Muscle of leg (tissue), 11 donors: ENCODE measurements around the gene SYNGAP1. TPM values are rescaled to one million over a fixed set of nuclear protein-coding genes. Genes with fewer than 3 reads are reported as not detected.

Source experiments
- DNase-seq: peaks from one replicate; pipeline ENCODE4 v3.0.0; 2013
- H3K27ac ChIP-seq: one replicate; pipeline ENCODE4 v1.5.1; 2013; ENCODE audit warnings: mild to moderate bottlenecking, low read length, control low read depth
- H3K27me3 ChIP-seq: one replicate; pipeline ENCODE4 v1.6.1; 2013; ENCODE audit warnings: low read length; ENCODE audit not compliant: control insufficient read depth, insufficient read depth
- H3K36me3 ChIP-seq: one replicate; pipeline ENCODE4 v1.6.1; 2013; ENCODE audit warnings: low read length; ENCODE audit not compliant: control insufficient read depth, insufficient read depth
- H3K4me1 ChIP-seq: one replicate; pipeline ENCODE4 v1.6.1; 2013; ENCODE audit warnings: low read length; ENCODE audit not compliant: control insufficient read depth, insufficient read depth
- H3K4me3 ChIP-seq: one replicate; pipeline ENCODE4 v1.5.1; 2013; ENCODE audit warnings: low read length, control low read depth
- H3K9me3 ChIP-seq: replicated peaks from 2 replicates; pipeline ENCODE4 v1.6.1; 2013; ENCODE audit warnings: low read depth, low read length; ENCODE audit not compliant: control insufficient read depth
- WGBS: methylation state at CpG from one replicate; pipeline ENCODE4 v1.1.5; 2013; ENCODE audit warnings: missing lambda C conversion rate; ENCODE audit not compliant: insufficient coverage; 5-methylcytosine and 5-hydroxymethylcytosine counted together
- polyA plus RNA-seq, 8 donors: library from polyadenylated mRNA; unstranded; fragments of 120-200 nt; gene quantifications; one replicate each; pipeline versions ENCODE4 v1.2.1 to v1.2.3, GENCODE V29; 2013; ENCODE audit warnings: inconsistent platforms in 1 of 8, low replicate concordance in 1 of 8; ENCODE audit not compliant: insufficient read length in 8 of 8, insufficient read depth in 1 of 8
- total RNA-seq: library from RNA; stranded (reverse); fragments of 120-200 nt; gene quantifications from one replicate; pipeline ENCODE4 v1.2.4, GENCODE V29; 2013

SYNGAP1 gene
- total and polyA plus RNA-seq, 9 donors = 4.5 to 42.6 (median 19.8) TPM

GRCh38 chr6:33421344-33421643 lies 1.4 kb downstream of the SYNGAP1 start:
- H3K4me3 ChIP-seq = no peak overlapping the region
- H3K36me3 ChIP-seq = peaks cover 5% of the 10 kb centered on the region
- no peak for DNase-seq
- peaks cover 48% of the 10 kb centered on the region for H3K4me1 ChIP-seq
- H3K27me3 ChIP-seq = no peaks in the 10 kb centered on the region
- no peaks in the 10 kb centered on the region for H3K9me3 ChIP-seq
- H3K27ac ChIP-seq = no peak overlapping the region
- WGBS = 79% methylated on average over 2 of the region's 2 CpGs

GRCh38 chr6:33423777-33424176 lies 3.9 kb downstream of the SYNGAP1 start:
- 86% methylated on average over 1 of the region's 2 CpGs for WGBS
- no peak for DNase-seq
- Histone ChIP-seq H3K4me1 (peaks cover 48% of the 10 kb centered on the region), H3K27me3 (no peaks in the 10 kb centered on the region), H3K36me3 (no peaks in the 10 kb centered on the region), H3K27ac (no peak overlapping the region), H3K9me3 (no peaks in the 10 kb centered on the region), H3K4me3 (no peak overlapping the region)

GRCh38 chr6:33424855-33425667 lies 5.2 kb downstream of the SYNGAP1 start:
- peak overlapping the region; percentile 58 for H3K4me3 ChIP-seq
- no peaks in the 10 kb centered on the region for H3K27me3 ChIP-seq
- H3K9me3 ChIP-seq = no peaks in the 10 kb centered on the region
- DNase-seq = no peak
- H3K27ac ChIP-seq = peak overlapping the region; percentile 96
- WGBS = 12% methylated on average over 12 of the region's 12 CpGs
- H3K36me3 ChIP-seq = no peaks in the 10 kb centered on the region
- H3K4me1 ChIP-seq = peaks cover 45% of the 10 kb centered on the region

GRCh38 chr6:33425668-33426577 lies 6.1 kb downstream of the SYNGAP1 start:
- Histone ChIP-seq H3K4me3 (peak overlapping the region; percentile 58), H3K27me3 (no peaks in the 10 kb centered on the region), H3K27ac (peak overlapping the region; percentile 96), H3K4me1 (peaks cover 51% of the 10 kb centered on the region), H3K36me3 (no peaks in the 10 kb centered on the region), H3K9me3 (no peaks in the 10 kb centered on the region)
- under 1% methylated on average over 22 of the region's 43 CpGs for WGBS
- DNase-seq = peak; percentile 94

GRCh38 chr6:33426590-33427511 lies 7.0 kb downstream of the SYNGAP1 start:
- Histone ChIP-seq H3K9me3 (no peaks in the 10 kb centered on the region), H3K4me3 (peak overlapping the region; percentile 61), H3K27me3 (no peaks in the 10 kb centered on the region), H3K36me3 (no peaks in the 10 kb centered on the region), H3K27ac (peak overlapping the region; percentile 96), H3K4me1 (peaks cover 59% of the 10 kb centered on the region)
- 13% methylated on average over 6 of the region's 12 CpGs for WGBS
- DNase-seq = peak; percentile 54

GRCh38 chr6:33427585-33428223 lies 7.8 kb downstream of the SYNGAP1 start:
- peak; percentile 56 for DNase-seq
- H3K27ac ChIP-seq = peak overlapping the region; percentile 96
- no peaks in the 10 kb centered on the region for H3K27me3 ChIP-seq
- H3K9me3 ChIP-seq = no peaks in the 10 kb centered on the region
- under 1% methylated on average over 26 of the region's 79 CpGs for WGBS
- H3K4me3 ChIP-seq = peak overlapping the region; percentile 61
- peaks cover 2% of the 10 kb centered on the region for H3K36me3 ChIP-seq
- H3K4me1 ChIP-seq = peaks cover 65% of the 10 kb centered on the region

GRCh38 chr6:33428224-33428965 lies 8.5 kb downstream of the SYNGAP1 start:
- peaks cover 72% of the 10 kb centered on the region for H3K4me1 ChIP-seq
- WGBS = 6% methylated on average over 22 of the region's 33 CpGs
- no peak for DNase-seq

GRCh38 chr6:33428966-33429749 lies 9.3 kb downstream of the SYNGAP1 start:
- Histone ChIP-seq H3K27ac (peak overlapping the region; percentile 35), H3K9me3 (no peaks in the 10 kb centered on the region), H3K36me3 (peaks cover 6% of the 10 kb centered on the region), H3K4me1 (peaks cover 78% of the 10 kb centered on the region), H3K27me3 (no peaks in the 10 kb centered on the region), H3K4me3 (no peak overlapping the region)
- DNase-seq = no peak
- WGBS = 50% methylated on average over 1 of the region's 5 CpGs

More at GRCh38 chr6:33428224-33428965, 8.5 kb downstream of the SYNGAP1 start:
- no peaks in the 10 kb centered on the region for H3K27me3 ChIP-seq
- H3K27ac ChIP-seq = peak overlapping the region; percentile 31
- peaks cover 6% of the 10 kb centered on the region for H3K36me3 ChIP-seq
- H3K4me3 ChIP-seq = peak overlapping the region; percentile 37
- H3K9me3 ChIP-seq = no peaks in the 10 kb centered on the region
